Measurements from ENCODE around the gene ARHGEF40.

GRCh38 chr14:21121122-21121521, 51.0 kb downstream of the ARHGEF40 start:
- TF ChIP-seq CTCF (IDR thresholded peaks at IDR 0.05; ENCODE audit: insufficient read depth, low read length, poor library complexity, severe bottlenecking) (no peak), EZH2phosphoT487 (conservative IDR thresholded peaks at IDR 0.05; ENCODE audit: low read length) (no peak)
